Lower lobe of right lung (tissue), 2 donors: ENCODE measurements around the gene MRGPRG. TPM values are rescaled to one million over a fixed set of nuclear protein-coding genes. Genes with fewer than 3 reads are reported as not detected.

Source experiments
- ATAC-seq, 2 donors: fragments of 200-7000 bp; cut with Tn5 transposase; one replicate each; pipeline ENCODE4 v1.9.1; 2020 to 2022; ENCODE audit warnings: mild to moderate bottlenecking in 2 of 2, moderate library complexity in 2 of 2
- DNase-seq: peaks from one replicate; pipeline ENCODE4 v3.0.0-alpha.2; 2020
- H3K27ac ChIP-seq: fragments of 200-600 bp; one replicate; pipeline ENCODE4 v1.8.0; 2022
- H3K27me3 ChIP-seq: fragments of 200-600 bp; one replicate; pipeline ENCODE4 v1.8.0; 2022; ENCODE audit warnings: low read depth
- H3K36me3 ChIP-seq: fragments of 200-600 bp; one replicate; pipeline ENCODE4 v1.8.0; 2022; ENCODE audit warnings: mild to moderate bottlenecking
- H3K4me1 ChIP-seq: fragments of 200-600 bp; one replicate; pipeline ENCODE4 v1.8.0; 2022
- H3K4me3 ChIP-seq: fragments of 200-600 bp; one replicate; pipeline ENCODE4 v1.8.0; 2022; ENCODE audit warnings: mild to moderate bottlenecking
- H3K9me3 ChIP-seq: fragments of 200-600 bp; one replicate; pipeline ENCODE4 v1.8.0; 2022
- CTCF ChIP-seq: fragments of 200-600 bp; IDR thresholded peaks from one replicate; pipeline ENCODE4 v1.8.0; 2022; ENCODE audit warnings: antibody characterized with exemption, mild to moderate bottlenecking
- intact Hi-C: fragments of 100-400 bp; cut with DNase I; formaldehyde crosslinking; loops from one replicate; pipeline ENCODE4 v1.11.0; 2022
- total RNA-seq: library from RNA; stranded (reverse); fragmentation: NEBNext Ultra II Directional; extraction: Animal tissue kit (Norgen Biotek cat#: 25700); gene quantifications from one replicate; pipeline ENCODE4 v1.2.1, GENCODE V29; 2021
- donor health status: DM: no; HTN: yes; CAD: no; lungs with severe emphysema.

MRGPRG gene
- total RNA-seq, 1 donor from 2014 or later: not detected

GRCh38 chr11:3191586-3192324, 26.9 kb downstream of the MRGPRG start:
- ATAC-seq: no peak
- Histone ChIP-seq H3K27ac (no peak overlapping the region), H3K9me3 (no peaks in the 10 kb centered on the region), H3K27me3 (peaks cover 8% of the 10 kb centered on the region), H3K4me3 (no peak overlapping the region), H3K4me1 (no peaks in the 10 kb centered on the region), H3K36me3 (no peaks in the 10 kb centered on the region)
- no peak for DNase-seq
- no peak for TF ChIP-seq CTCF
- intact Hi-C loops: no loop called here

GRCh38 chr11:3190600-3190999, 28.0 kb downstream of the MRGPRG start:
- no peak for DNase-seq
- Histone ChIP-seq H3K27me3 (peaks cover 3% of the 10 kb centered on the region), H3K4me1 (no peaks in the 10 kb centered on the region), H3K4me3 (no peak overlapping the region), H3K9me3 (no peaks in the 10 kb centered on the region), H3K27ac (no peak overlapping the region), H3K36me3 (no peaks in the 10 kb centered on the region)
- intact Hi-C loops: no loop called here
- no peak for TF ChIP-seq CTCF
- no peak for ATAC-seq

GRCh38 chr11:3189886-3190583, 28.6 kb downstream of the MRGPRG start:
- no peak overlapping the region for H3K27ac ChIP-seq
- H3K9me3 ChIP-seq: no peaks in the 10 kb centered on the region
- no peaks in the 10 kb centered on the region for H3K4me1 ChIP-seq
- ATAC-seq (no peak), DNase-seq (no peak)
- no peak for TF ChIP-seq CTCF
- no peaks in the 10 kb centered on the region for H3K27me3 ChIP-seq
- H3K36me3 ChIP-seq: no peaks in the 10 kb centered on the region
- intact Hi-C loops: no loop called here
- H3K4me3 ChIP-seq: no peak overlapping the region

GRCh38 chr11:3189196-3189843, 29.3 kb downstream of the MRGPRG start:
- no peaks in the 10 kb centered on the region for H3K4me1 ChIP-seq
- intact Hi-C loops: no loop called here
- no peak for TF ChIP-seq CTCF
- ATAC-seq: no peak
- no peak overlapping the region for H3K4me3 ChIP-seq
- no peaks in the 10 kb centered on the region for H3K9me3 ChIP-seq
- no peaks in the 10 kb centered on the region for H3K36me3 ChIP-seq
- no peak for DNase-seq
- no peak overlapping the region for H3K27ac ChIP-seq
- H3K27me3 ChIP-seq: no peaks in the 10 kb centered on the region

GRCh38 chr11:3188496-3189195, 30.0 kb downstream of the MRGPRG start:
- intact Hi-C loops: no loop called here
- H3K4me3 ChIP-seq: no peak overlapping the region
- no peak for DNase-seq

More at GRCh38 chr11:3188496-3189195, 30.0 kb downstream of the MRGPRG start:
- no peaks in the 10 kb centered on the region for H3K27me3 ChIP-seq
- no peak overlapping the region for H3K27ac ChIP-seq
- H3K4me1 ChIP-seq: no peaks in the 10 kb centered on the region
- no peaks in the 10 kb centered on the region for H3K36me3 ChIP-seq
- no peak for TF ChIP-seq CTCF
- H3K9me3 ChIP-seq: no peaks in the 10 kb centered on the region
- ATAC-seq: no peak
